GM12874 (cell line): ENCODE data around the gene TM2D3.

Source experiments
- TF ChIP-seq, protein P1 (sequence below): IDR thresholded peaks from 2 replicates; pipeline ENCODE4 v1.5.1; 2011; ENCODE audit warnings: low read depth, mild to moderate bottlenecking, control low read depth, low read length, moderate library complexity; ENCODE audit not compliant: insufficient read depth

Gene TM2D3

DNA sequence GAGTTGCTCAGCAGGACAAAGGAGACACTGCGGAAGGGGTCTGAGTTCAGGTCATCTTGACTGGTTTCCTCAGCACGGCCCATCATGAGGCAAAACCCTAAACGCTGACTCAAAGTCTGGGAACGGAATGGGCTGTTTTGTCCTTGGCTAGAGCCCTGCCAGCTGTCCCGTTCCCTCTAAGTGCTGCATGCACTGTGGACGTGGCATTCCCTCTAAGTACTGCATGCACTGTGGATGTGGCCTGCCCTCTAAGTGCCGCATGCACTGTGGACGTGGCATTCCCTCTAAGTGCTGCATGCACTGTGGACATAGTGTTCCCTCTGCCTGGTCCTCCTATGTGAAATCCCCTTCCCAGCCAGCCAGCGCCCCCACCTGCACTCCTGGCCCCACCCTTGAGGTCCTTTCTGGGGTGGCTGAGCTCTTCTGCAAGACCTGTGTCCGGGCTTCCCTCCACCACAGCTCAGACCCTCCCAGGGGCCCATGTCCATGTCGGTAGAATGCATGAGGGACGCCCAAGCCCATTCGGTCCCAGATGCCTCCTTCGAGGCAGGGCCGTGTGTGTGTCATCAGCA lies 36.7 kb downstream of the TM2D3 start:
- TF ChIP-seq, protein P1, sequence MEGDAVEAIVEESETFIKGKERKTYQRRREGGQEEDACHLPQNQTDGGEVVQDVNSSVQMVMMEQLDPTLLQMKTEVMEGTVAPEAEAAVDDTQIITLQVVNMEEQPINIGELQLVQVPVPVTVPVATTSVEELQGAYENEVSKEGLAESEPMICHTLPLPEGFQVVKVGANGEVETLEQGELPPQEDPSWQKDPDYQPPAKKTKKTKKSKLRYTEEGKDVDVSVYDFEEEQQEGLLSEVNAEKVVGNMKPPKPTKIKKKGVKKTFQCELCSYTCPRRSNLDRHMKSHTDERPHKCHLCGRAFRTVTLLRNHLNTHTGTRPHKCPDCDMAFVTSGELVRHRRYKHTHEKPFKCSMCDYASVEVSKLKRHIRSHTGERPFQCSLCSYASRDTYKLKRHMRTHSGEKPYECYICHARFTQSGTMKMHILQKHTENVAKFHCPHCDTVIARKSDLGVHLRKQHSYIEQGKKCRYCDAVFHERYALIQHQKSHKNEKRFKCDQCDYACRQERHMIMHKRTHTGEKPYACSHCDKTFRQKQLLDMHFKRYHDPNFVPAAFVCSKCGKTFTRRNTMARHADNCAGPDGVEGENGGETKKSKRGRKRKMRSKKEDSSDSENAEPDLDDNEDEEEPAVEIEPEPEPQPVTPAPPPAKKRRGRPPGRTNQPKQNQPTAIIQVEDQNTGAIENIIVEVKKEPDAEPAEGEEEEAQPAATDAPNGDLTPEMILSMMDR, result no peak

GRCh38 chr15:101614761-101615160 lies 37.4 kb downstream of the TM2D3 start:
- TF ChIP-seq, protein P1, result no peak

DNA sequence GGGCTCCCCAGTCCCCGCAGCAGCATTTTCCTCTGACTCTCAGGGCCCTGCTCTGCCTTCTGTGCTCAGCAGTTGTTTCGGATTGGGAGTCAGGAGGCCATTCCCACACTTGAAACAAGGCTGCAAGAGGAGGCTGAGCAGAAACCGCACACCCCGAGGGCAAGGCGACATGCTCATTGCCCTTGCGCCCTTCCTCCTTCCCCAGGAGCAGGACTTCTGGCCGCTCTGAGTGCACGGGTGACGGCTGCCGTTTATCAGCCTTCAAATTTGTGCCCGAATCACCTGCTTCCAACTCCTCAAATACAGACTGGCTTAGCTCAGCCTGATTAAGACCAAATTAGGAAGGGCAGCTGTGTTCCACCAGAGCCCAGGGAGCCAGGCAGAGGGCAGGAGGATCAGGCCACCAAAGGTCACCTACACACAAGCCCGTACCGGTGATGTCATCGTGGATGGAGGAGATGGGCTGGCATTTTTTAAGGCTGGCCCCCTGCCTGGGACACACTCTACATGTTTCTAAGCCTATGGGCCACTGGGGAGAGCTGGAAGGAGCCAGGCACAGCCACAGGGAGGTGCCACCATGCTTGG lies 38.1 kb downstream of the TM2D3 start:
- TF ChIP-seq, protein P1, result no peak

DNA sequence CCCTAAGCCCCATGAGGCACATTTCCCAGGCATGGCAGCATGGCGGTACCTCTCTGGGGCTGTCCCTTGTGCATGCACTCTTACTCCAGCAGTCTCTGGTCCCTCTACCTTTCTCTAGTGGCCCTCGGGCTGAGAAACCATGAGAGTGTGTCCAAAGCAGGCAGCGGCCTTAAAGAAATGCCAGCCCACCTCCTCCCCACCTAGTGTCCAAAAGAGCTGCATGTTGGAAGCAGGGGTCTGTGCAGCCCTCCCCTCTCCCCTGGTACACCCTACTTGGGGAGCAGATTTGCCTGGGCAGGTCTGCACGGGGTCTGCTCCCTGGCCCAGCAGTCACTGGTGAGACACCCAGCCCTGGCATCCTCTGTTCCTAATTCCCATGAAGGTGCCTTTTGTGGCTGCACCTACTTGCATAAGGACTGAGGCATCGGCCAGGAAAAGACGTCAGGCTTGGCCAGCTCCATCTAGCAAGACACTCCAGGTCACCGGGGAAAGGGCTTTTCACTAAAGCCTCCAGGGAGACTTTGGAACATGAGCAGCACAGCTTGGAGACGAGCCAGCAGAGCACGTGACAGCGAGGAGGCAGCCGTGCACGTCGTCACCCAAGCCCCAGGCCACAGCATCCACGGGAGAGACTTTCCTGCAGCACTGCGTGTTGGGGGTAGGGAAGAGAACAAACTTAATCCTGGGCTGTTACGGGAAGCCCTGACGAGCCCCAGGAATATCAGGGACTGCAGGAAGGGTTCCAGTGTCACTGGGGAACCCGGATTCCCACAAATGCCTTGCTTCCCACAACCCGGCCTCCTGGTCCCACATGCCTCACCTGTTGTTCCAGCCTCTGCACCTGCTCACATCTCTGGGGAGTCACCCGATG lies 38.8 kb downstream of the TM2D3 start:
- TF ChIP-seq, protein P1, result no peak

- TF ChIP-seq, protein P1, result no peak
Measured at GRCh38 chr15:101612676-101613075, 39.5 kb downstream of the TM2D3 start.

GRCh38 chr15:101611580-101612299 lies 40.4 kb downstream of the TM2D3 start:
- TF ChIP-seq, protein P1, result no peak

DNA sequence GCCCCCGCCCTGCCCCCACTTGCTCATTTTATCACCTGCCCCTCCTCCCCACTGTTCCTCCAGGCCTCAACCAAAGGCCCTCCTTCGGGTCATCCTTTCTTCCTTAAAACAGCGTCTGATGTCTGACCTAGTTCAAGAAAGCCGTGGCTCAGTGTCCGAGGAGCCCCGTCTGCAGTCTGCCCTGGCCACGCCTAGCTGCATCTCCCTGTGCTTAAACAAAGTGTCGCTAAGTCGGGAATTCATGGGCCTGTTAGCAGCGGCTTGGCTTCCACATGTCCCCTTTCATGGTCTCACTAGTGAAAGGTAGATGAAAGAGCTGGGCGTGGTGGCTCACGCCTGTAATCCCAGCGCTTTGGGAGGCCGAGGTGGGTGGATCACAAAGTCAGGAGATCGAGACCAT lies 41.2 kb downstream of the TM2D3 start:
- TF ChIP-seq, protein P1, result no peak
